Measurements from ENCODE around the gene VSIG2.

DNA sequence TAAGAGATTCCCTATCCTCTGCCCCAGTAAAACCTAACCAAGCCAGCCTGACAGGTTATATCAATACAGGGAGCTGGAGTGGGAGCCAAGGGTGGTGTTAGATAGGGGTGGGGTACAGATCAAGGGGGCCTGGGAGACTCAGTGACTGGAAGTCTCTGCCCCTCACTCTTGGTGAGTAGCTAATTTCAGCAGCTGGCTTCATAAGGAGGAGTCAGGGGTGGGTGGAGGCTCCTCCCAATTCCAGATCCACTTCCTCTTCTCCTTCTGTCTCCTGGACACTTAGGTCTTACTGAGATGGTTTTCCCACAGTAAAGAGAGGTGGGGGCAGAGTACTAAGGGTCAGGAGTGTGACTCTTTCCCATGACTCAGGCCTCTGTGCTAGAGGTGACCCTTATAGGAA, 1.1 kb upstream of the VSIG2 start:
- TF ChIP-seq, protein P1, sequence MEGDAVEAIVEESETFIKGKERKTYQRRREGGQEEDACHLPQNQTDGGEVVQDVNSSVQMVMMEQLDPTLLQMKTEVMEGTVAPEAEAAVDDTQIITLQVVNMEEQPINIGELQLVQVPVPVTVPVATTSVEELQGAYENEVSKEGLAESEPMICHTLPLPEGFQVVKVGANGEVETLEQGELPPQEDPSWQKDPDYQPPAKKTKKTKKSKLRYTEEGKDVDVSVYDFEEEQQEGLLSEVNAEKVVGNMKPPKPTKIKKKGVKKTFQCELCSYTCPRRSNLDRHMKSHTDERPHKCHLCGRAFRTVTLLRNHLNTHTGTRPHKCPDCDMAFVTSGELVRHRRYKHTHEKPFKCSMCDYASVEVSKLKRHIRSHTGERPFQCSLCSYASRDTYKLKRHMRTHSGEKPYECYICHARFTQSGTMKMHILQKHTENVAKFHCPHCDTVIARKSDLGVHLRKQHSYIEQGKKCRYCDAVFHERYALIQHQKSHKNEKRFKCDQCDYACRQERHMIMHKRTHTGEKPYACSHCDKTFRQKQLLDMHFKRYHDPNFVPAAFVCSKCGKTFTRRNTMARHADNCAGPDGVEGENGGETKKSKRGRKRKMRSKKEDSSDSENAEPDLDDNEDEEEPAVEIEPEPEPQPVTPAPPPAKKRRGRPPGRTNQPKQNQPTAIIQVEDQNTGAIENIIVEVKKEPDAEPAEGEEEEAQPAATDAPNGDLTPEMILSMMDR (IDR thresholded peaks at IDR 0.05; ENCODE audit: insufficient read depth, low read length, poor library complexity, severe bottlenecking) = no peak
- no peak for TF ChIP-seq EZH2phosphoT487 (conservative IDR thresholded peaks at IDR 0.05; ENCODE audit: low read length)
